ENCODE data around the gene SP140.
"Not testable (repeated sequence)": the region's sequence is repeated elsewhere in the genome, so short reads cannot be mapped to it uniquely, and the experiment has no call there.

Gene SP140

DNA sequence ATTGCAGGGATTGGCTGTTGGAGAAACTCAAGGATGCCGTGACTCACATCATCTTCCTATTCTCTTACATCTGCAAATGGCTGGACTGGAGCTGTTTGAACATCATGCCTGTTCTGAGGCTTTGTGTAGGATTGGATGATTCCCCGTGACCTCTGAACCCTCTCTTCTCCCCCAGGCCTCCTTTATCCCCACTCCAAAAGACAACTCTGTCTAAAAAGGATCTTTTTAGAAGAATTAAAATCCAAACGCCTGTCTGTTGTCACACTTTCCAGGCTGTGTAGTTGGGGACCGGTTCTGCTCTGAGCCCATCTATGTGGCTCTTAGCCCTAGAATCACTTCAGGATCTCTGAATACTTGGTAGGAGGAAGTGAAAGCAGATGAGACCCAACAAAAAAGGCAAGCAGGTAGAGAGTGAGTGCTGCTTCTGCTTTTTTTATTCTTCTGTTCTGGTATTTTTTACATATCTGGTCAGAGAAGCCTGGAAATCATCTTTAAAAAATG, 565 bp downstream of the SP140 start:
- DNase-seq (ENCODE audit: low read depth in 2 of 2), result no peak

DNA sequence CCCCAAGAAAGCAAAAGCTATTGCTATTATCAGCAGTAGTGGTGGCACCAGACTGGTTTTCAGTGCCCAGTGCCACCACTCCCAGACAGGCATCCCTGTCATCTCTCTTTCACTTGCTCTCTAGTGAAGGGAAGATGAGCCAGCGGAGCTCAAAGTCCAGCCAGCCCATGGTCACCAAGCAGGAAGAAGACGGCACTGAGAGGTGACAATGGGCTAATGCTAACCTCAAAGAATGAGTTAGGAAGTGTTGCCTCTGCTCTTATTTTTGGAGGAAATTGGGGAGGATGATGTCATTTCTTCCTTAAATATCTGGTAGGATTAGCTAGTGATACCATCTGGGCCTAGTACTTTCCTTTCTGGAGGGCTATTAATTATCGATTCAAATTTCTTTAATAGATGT, 1.7 kb downstream of the SP140 start:
- DNase-seq (ENCODE audit: low read depth in 2 of 2), result no peak

DNA sequence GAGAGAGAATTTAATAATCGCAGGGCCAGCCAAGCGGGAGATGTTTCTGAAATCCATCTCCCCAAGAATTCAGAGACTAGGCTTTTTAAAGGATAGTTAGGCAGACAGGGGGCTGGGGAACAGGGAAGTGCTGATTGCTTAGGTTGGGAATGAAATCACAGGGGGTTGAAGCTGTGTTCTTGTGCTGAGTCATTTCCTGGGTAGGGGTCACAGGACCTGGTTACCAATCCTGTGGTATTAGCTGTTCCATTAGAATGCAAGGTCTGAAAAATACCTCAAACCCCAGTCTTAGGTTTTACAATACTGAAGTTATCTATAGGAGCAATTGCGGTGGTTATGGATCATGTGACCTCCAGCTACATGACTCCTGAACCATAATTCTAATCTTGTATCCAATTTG, 4.6 kb downstream of the SP140 start:
- no peak for DNase-seq (ENCODE audit: low read depth in 2 of 2)

- no peak for DNase-seq (ENCODE audit: low read depth in 2 of 2)
Observed at GRCh38 chr2:230230496-230231200, 5.1 kb downstream of the SP140 start.

DNA sequence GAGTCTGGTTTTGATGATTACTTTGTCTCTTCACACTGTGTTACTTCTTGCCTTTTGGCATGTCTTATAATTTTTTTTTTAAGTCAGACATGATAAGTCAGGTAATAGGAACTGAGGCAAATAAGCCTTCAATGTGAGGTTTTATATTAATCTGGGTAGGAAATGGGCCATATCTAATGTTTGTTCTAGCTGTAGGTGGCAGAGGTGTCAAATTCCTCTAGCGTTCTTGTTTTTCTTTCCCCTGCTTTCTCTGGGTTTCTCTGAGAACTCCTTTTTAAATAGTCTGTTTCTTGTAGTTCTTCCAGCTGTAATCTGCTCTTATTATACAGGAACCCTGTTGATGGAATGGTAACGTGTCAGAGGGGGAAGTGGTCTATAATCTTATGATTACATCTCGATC, 5.7 kb downstream of the SP140 start:
- no peak for DNase-seq (ENCODE audit: low read depth in 2 of 2)

DNA sequence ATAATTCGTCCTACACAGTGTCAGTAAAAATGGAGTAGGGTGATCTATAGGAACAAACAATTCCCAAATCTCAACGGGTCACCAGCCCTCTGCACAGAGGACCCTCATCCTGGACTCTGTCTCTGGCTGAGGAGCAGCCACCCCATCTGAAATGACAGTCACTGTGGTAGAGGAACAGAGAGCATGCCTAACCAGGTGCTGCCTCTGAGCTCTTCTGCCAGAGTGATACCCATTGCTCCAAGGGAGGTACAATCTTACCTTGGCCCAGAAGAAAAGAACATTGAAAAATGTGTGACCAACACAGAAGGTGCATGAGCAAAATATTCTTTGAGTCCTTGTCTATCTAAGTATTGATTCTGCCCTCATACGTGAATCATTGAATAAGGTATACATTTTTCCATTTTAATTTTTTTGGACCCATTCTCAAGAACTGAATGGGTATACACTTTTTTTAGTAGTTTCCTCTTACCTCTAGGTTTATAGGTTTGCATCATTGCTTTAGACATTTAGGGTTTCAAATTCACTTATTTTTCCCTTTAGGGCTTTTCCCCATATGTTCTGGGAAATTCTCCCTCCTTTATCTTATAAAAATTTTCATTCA, 8.7 kb downstream of the SP140 start:
- no peak for DNase-seq (ENCODE audit: low read depth in 2 of 2)

DNA sequence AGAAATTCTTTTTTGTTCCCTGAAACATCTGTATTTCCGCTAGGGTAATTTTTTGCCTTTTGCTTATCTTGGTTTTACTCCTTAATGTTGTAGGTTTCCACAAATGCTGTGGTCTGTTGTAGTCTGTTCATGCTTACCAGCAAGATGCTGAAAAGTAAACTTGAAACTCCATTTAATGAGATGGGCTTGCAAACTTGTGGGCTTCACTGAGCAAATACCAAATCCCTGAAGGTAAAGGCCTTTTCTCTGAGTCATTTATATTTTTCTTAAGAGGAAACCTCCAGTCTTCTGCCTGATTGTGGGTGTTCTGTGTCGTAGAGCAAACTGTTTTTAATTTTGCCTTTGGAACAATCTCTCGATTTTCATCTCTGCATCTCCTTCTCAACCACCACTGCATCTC, 9.3 kb downstream of the SP140 start:
- DNase-seq (ENCODE audit: low read depth in 2 of 2), result no peak

DNA sequence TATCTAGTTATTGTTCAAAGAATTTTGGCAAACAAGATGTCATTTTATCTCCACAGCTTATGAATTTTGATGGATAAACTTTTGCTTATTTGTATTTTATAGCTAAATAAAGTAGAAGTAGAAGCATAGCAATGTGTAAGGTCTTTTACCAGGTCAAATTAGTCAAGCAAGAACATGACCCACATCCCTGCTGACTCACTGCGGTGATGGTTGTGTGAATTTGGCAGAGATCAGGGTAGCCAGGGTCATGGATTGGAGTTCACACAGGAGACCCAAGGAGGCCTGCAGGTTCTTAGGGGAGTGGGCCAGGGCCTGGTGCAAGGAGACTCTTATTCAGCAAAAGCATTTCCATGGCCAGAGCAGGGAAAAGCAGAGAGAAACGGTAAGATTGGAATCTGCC, 18.7 kb downstream of the SP140 start:
- DNase-seq (ENCODE audit: low read depth in 2 of 2), result no peak

- no peak for DNase-seq (ENCODE audit: low read depth in 2 of 2)
Observed at GRCh38 chr2:230246206-230246605, 20.7 kb downstream of the SP140 start.

GRCh38 chr2:230250231-230250630, 24.7 kb downstream of the SP140 start:
- DNase-seq (ENCODE audit: low read depth in 2 of 2), result no peak

DNA sequence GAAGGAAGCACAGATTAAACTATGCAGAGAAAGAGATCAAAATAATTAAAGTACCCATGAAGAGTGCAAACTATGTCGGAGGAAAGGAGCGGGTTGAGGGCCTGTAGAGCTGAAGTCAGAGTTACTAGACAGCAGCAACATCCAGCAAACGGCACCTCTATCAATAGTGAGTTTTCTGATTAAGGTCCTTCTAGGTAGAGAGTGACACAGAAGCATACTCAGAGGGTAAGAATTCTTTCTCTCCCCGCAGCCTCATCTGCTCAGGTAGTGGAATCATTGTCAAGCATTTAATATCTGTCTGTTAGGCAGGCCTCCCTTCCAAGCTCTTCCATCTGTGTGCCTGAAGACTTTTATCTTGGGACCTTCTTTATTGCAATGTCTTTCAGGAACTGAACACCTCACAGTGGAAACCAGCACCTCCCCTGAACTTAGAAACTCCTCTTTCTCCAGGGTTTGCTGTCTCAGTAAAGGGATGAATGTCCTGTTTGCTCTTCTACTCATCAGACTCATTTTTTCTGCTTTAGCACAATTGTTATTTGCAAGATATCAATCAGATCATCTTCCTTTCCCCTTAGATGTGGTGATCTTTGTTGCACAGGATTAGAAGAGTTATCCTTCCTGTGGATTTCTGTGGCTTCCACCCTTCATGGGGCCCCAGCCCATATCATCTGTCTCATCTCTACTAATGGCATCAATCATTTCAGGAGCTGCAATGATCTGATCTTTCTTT, 28.8 kb downstream of the SP140 start:
- DNase-seq (ENCODE audit: low read depth in 2 of 2), result peak in 1 of 2 donors; percentile 45

- no peak for DNase-seq (ENCODE audit: low read depth in 2 of 2)
Observed at GRCh38 chr2:230256733-230257332, 31.3 kb downstream of the SP140 start.

DNA sequence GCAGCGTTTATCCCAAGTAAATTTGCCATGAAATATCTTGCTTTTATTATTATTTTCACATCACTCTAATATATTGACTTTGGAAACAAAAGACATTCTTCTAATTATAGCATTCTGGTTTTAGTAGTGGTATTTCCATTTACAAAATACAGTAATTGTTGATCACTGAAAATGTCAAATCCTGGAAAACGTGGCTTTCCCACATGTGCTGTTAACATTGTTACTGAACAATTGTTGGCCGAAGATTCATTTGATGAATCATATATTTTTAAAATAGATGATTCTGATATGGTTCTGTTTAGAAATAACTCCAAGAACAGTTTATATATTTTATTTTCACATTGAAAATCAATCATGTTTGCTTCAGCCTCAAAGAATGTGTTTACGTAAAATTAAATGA, 32.9 kb downstream of the SP140 start:
- DNase-seq (ENCODE audit: low read depth in 2 of 2), result no peak

GRCh38 chr2:230262246-230262645, 36.7 kb downstream of the SP140 start:
- no peak for DNase-seq (ENCODE audit: low read depth in 2 of 2)

- not testable (repeated sequence) for DNase-seq (ENCODE audit: low read depth in 2 of 2)
Observed at GRCh38 chr2:230264945-230265344, 39.4 kb downstream of the SP140 start.

GRCh38 chr2:230266638-230267037, 41.1 kb downstream of the SP140 start:
- no peak for DNase-seq (ENCODE audit: low read depth in 2 of 2)

GRCh38 chr2:230267059-230267458, 41.5 kb downstream of the SP140 start:
- no peak for DNase-seq (ENCODE audit: low read depth in 2 of 2)

DNA sequence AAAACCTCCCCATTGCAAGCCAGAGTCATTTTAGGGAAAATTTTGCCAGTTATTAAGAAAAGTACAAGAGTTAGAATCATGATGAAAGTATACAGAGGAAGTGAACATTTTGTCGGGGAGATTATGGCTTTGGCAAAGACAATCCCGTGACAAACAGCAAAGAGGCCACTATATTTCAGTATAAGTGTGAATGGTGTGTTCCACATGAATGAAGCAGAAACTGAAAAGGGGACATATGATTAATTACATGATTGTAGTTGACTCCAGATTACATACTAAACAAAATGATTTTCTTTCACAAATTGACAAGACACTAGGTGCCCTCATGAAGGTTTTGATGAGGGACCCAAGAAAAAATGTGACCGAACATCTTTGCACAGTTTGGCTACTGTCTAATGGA, 42.0 kb downstream of the SP140 start:
- DNase-seq (ENCODE audit: low read depth in 2 of 2), result no peak

DNA sequence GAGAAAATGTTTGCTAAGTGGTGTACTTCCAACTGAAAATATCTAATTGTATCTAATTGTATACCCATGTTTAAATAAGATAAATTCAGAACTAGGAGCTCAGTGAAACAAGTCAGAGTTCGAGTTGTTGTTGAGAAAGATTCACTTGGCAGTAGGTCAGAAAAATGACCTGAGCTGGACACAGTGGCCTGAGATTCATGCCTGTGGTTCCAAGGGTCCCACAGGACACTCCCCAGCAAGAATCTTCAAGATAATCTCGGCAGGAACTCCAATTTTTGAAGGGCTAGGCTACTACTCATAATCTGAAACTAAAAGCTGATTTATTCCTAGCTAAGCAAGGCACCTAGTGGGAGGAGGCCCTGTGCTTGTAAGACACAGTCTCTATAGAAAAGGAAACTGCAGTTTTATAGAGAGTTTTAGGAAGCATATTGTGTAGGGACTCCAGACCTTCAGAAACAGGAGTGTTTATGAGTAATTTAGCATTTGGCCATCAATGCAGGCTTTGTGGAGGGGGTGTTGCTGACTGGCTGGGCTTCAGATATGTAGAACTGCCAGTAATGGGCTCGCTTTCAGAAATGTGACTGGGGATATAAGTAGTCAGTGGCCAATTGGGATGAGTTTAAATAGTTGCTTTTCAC, 43.2 kb downstream of the SP140 start:
- no peak for DNase-seq (ENCODE audit: low read depth in 2 of 2)

GRCh38 chr2:230269715-230270114, 44.2 kb downstream of the SP140 start:
- DNase-seq (ENCODE audit: low read depth in 2 of 2), result no peak

- no peak for DNase-seq (ENCODE audit: low read depth in 2 of 2)
Observed at GRCh38 chr2:230282936-230283335, 57.4 kb downstream of the SP140 start.

DNA sequence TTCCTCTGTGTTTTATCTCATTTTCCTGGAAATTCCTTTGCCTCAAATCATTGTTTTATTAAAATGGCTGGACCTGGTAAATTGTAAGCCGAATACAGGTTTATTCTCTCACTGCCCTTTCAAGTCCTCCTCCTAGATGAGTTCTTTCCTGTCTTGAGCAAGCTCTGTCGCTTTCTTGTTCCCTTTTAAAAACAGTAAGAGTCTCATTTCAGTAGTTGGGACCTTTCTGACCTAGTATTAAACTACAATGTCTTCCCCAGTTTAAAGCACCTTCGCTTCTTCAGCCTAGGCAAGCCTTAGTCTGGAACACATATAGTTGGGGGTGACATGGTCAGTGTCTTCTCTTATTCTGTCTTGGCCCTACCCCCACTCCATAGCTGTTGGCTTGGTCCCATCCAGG, 60.5 kb downstream of the SP140 start:
- no peak for DNase-seq (ENCODE audit: low read depth in 2 of 2)
